HCT116 (cell line): Measurements from ENCODE around the gene MYRFL.

Experiments
- CTCF ChIP-seq, 3 experiments: fragments of 200-600 bp in 1 of 3; sonication (generic) in 1 of 3; IDR thresholded peaks in 2 of 3; conservative IDR thresholded peaks in 1 of 3; 2 replicates each; pipeline ENCODE4 v1.5.1; 2012 to 2017; ENCODE audit warnings: low read depth in 2 of 3, low read length in 2 of 3, antibody characterized with exemption in 1 of 3, borderline replicate concordance in 1 of 3, control low read depth in 1 of 3, mild to moderate bottlenecking in 1 of 3, mixed read lengths in 1 of 3, mixed run types in 1 of 3, moderate library complexity in 1 of 3; ENCODE audit not compliant: insufficient read depth in 1 of 3
- EZH2 ChIP-seq: fragments of 200-600 bp; sonication (generic); IDR thresholded peaks from 2 replicates; pipeline ENCODE4 v1.6.1; 2017; ENCODE audit warnings: antibody characterized with exemption, mixed run types
- FOSL1 ChIP-seq: IDR thresholded peaks from 2 replicates; pipeline ENCODE4 v1.6.1; 2012; ENCODE audit warnings: low read depth
- JUND ChIP-seq: IDR thresholded peaks from 2 replicates; pipeline ENCODE4 v1.6.1; 2012
- MAX ChIP-seq: IDR thresholded peaks from 2 replicates; pipeline ENCODE4 v1.6.1; 2012
- POLR2A ChIP-seq: IDR thresholded peaks from 2 replicates; pipeline ENCODE4 v1.7.0; 2011; ENCODE audit warnings: borderline replicate concordance; ENCODE audit not compliant: insufficient read depth, insufficient read length; ENCODE audit errors: extremely low read depth
- POLR2AphosphoS5 ChIP-seq: IDR thresholded peaks from 2 replicates; pipeline ENCODE4 v1.6.1; 2011; ENCODE audit warnings: mild to moderate bottlenecking, low read depth, low read length, moderate library complexity
- REST ChIP-seq: IDR thresholded peaks from 2 replicates; pipeline ENCODE4 v1.6.1; 2012; ENCODE audit warnings: low read depth
- SP1 ChIP-seq: IDR thresholded peaks from 2 replicates; pipeline ENCODE4 v1.6.1; 2012; ENCODE audit warnings: low read depth
- YY1 ChIP-seq: IDR thresholded peaks from 2 replicates; pipeline ENCODE4 v1.6.1; 2011; ENCODE audit warnings: low read length, low read depth, moderate library complexity, mild to moderate bottlenecking; ENCODE audit not compliant: insufficient replicate concordance; ENCODE audit errors: extremely low read depth
- ZBTB33 ChIP-seq: IDR thresholded peaks from 2 replicates; pipeline ENCODE4 v1.6.1; 2011; ENCODE audit warnings: mild to moderate bottlenecking, low read length, moderate library complexity; ENCODE audit not compliant: insufficient replicate concordance; ENCODE audit errors: extremely low read depth
- ZFX ChIP-seq: fragments of 450-650 bp; IDR thresholded peaks from 2 replicates; pipeline ENCODE4 v1.6.1; 2017
- ZNF274 ChIP-seq: fragments of 200-500 bp; sonication (Bioruptor generic); IDR thresholded peaks from 2 replicates; pipeline ENCODE4 v1.6.1; 2014; ENCODE audit warnings: mild to moderate bottlenecking, low read depth, low read length, inconsistent platforms

GRCh38 chr12:69884386-69884785 lies 59.4 kb downstream of the MYRFL start:
- no peak for TF ChIP-seq FOSL1
- no peak for TF ChIP-seq CTCF (IDR thresholded peaks at IDR 0.05 in 2 of 3, conservative IDR thresholded peaks at IDR 0.05 in 1 of 3; ENCODE audit: borderline replicate concordance in 1 of 3, insufficient read depth in 1 of 3, low read depth in 2 of 3, low read length in 2 of 3)
- no peak for TF ChIP-seq MAX
- TF ChIP-seq YY1 = no peak
- no peak for TF ChIP-seq POLR2AphosphoS5
- no peak for TF ChIP-seq EZH2
- TF ChIP-seq REST = no peak
- no peak for TF ChIP-seq POLR2A
- no peak for TF ChIP-seq ZNF274
- no peak for TF ChIP-seq ZBTB33
- TF ChIP-seq SP1 = no peak
- TF ChIP-seq ZFX = no peak
- TF ChIP-seq JUND = no peak
